Fibroblast of mammary gland (primary cell): ENCODE results near the gene FBXW7.
A peak's percentile ranks its signal among the peaks of the same experiment; 100 is the strongest.

ENCODE experiments used
- DNase-seq: peaks from one replicate; pipeline ENCODE4 v3.0.0-alpha.2; 2010; ENCODE audit warnings: low read depth
- H3K4me3 ChIP-seq: 2 replicates; pipeline ENCODE4 v1.5.1; 2011; ENCODE audit warnings: low read depth, mild to moderate bottlenecking, low read length, moderate library complexity; ENCODE audit not compliant: control insufficient read depth
- CTCF ChIP-seq: conservative IDR thresholded peaks from 2 replicates; pipeline ENCODE4 v1.5.1; 2011; ENCODE audit warnings: low read depth, low read length, inconsistent platforms; ENCODE audit not compliant: control insufficient read depth, insufficient read depth

Gene FBXW7

GRCh38 chr4:152499344-152499743 is 36.5 kb downstream of the FBXW7 start:
- no peak overlapping the region for H3K4me3 ChIP-seq
- DNase-seq = no peak
- TF ChIP-seq CTCF = no peak

GRCh38 chr4:152494020-152494419 is 41.9 kb downstream of the FBXW7 start:
- H3K4me3 ChIP-seq = no peak overlapping the region
- no peak for TF ChIP-seq CTCF
- no peak for DNase-seq

- no peak for TF ChIP-seq CTCF
- no peak overlapping the region for H3K4me3 ChIP-seq
- DNase-seq = no peak
These were observed 47.6 kb downstream of the FBXW7 start for GRCh38 chr4:152488246-152488645.

GRCh38 chr4:152486429-152487389 is 49.2 kb downstream of the FBXW7 start:
- no peak for DNase-seq
- TF ChIP-seq CTCF = no peak
- H3K4me3 ChIP-seq = no peak overlapping the region

GRCh38 chr4:152485726-152486276 is 50.1 kb downstream of the FBXW7 start:
- peak; percentile 85 for DNase-seq
- TF ChIP-seq CTCF = no peak
- no peak overlapping the region for H3K4me3 ChIP-seq

GRCh38 chr4:152482211-152482610 is 53.7 kb downstream of the FBXW7 start:
- no peak for TF ChIP-seq CTCF
- no peak overlapping the region for H3K4me3 ChIP-seq
- no peak for DNase-seq
